ENCODE results near the gene TBC1D8.

The TBC1D8 gene

GRCh38 chr2:101135412-101136296 is 15.5 kb downstream of the TBC1D8 start:
- no peak for DNase-seq

GRCh38 chr2:101133492-101134100 is 17.6 kb downstream of the TBC1D8 start:
- no peak for DNase-seq

- DNase-seq = no peak
These were observed 19.0 kb downstream of the TBC1D8 start for GRCh38 chr2:101132202-101132601.

- DNase-seq = no peak
These were observed 21.1 kb downstream of the TBC1D8 start for GRCh38 chr2:101130081-101130480.

GRCh38 chr2:101127319-101128056 is 23.7 kb downstream of the TBC1D8 start:
- no peak for DNase-seq

GRCh38 chr2:101125808-101126207 is 25.4 kb downstream of the TBC1D8 start:
- DNase-seq = no peak

- DNase-seq = no peak
These were observed 25.8 kb downstream of the TBC1D8 start for GRCh38 chr2:101125374-101125773.

GRCh38 chr2:101124643-101125366 is 26.4 kb downstream of the TBC1D8 start:
- DNase-seq = no peak

GRCh38 chr2:101123795-101124471 is 27.2 kb downstream of the TBC1D8 start:
- no peak for DNase-seq

GRCh38 chr2:101121174-101121573 is 30.0 kb downstream of the TBC1D8 start:
- no peak for DNase-seq

GRCh38 chr2:101120124-101120996 is 30.8 kb downstream of the TBC1D8 start:
- DNase-seq = no peak

- DNase-seq = no peak
These were observed 31.8 kb downstream of the TBC1D8 start for GRCh38 chr2:101119431-101119830.

- DNase-seq = no peak
These were observed 34.2 kb downstream of the TBC1D8 start for GRCh38 chr2:101116841-101117552.

GRCh38 chr2:101116348-101116747 is 34.8 kb downstream of the TBC1D8 start:
- no peak for DNase-seq

GRCh38 chr2:101115664-101116063 is 35.5 kb downstream of the TBC1D8 start:
- DNase-seq = no peak

- no peak for DNase-seq
These were observed 36.4 kb downstream of the TBC1D8 start for GRCh38 chr2:101114815-101115214.

- no peak for DNase-seq
These were observed 36.9 kb downstream of the TBC1D8 start for GRCh38 chr2:101114268-101114783.

GRCh38 chr2:101113441-101114267 is 37.5 kb downstream of the TBC1D8 start:
- DNase-seq = no peak

- no peak for DNase-seq
These were observed 38.4 kb downstream of the TBC1D8 start for GRCh38 chr2:101112772-101113157.
